Neural progenitor cell (in vitro differentiated cells): Measurements from ENCODE around the gene GBP3.

Experiments used
- EZH2 ChIP-seq: fragments of 200-600 bp; sonication (generic); IDR thresholded peaks from 2 replicates; pipeline ENCODE4 v1.6.1; 2017; ENCODE audit warnings: antibody characterized with exemption, mild to moderate bottlenecking, moderate library complexity
- TF ChIP-seq, protein P1 (sequence below): fragments of 200-600 bp; sonication (generic); IDR thresholded peaks from 2 replicates; pipeline ENCODE4 v1.5.1; 2017; ENCODE audit warnings: antibody characterized with exemption, mild to moderate bottlenecking

DNA sequence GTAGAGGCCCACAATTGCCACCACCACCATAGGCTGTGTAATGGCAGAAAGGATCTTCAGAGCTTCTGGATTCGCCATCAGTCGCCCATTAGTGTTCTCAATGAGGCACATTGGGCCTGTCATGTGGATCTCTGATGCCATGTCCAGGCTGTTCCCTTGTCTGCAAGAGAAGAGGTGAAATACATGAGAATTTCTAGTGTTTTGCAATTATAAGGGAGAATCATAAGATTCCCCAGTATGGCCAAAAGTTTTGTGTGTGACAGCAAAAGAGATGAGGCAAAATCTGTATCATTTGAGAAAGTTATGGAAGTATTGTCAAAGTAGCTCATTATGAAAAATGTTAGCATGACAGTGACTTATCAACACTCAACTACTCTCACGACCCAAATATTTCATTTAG lies 40.4 kb upstream of the GBP3 start:
- TF ChIP-seq, protein P1, sequence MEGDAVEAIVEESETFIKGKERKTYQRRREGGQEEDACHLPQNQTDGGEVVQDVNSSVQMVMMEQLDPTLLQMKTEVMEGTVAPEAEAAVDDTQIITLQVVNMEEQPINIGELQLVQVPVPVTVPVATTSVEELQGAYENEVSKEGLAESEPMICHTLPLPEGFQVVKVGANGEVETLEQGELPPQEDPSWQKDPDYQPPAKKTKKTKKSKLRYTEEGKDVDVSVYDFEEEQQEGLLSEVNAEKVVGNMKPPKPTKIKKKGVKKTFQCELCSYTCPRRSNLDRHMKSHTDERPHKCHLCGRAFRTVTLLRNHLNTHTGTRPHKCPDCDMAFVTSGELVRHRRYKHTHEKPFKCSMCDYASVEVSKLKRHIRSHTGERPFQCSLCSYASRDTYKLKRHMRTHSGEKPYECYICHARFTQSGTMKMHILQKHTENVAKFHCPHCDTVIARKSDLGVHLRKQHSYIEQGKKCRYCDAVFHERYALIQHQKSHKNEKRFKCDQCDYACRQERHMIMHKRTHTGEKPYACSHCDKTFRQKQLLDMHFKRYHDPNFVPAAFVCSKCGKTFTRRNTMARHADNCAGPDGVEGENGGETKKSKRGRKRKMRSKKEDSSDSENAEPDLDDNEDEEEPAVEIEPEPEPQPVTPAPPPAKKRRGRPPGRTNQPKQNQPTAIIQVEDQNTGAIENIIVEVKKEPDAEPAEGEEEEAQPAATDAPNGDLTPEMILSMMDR = no peak
- TF ChIP-seq EZH2 = no peak
